Neural progenitor cell (in vitro differentiated cells): ENCODE measurements around the gene ROMO1.

Source experiments
- CTCF ChIP-seq: fragments of 200-600 bp; sonication (generic); IDR thresholded peaks from 2 replicates; pipeline ENCODE4 v1.5.1; 2017; ENCODE audit warnings: antibody characterized with exemption, mild to moderate bottlenecking
- EZH2 ChIP-seq: fragments of 200-600 bp; sonication (generic); IDR thresholded peaks from 2 replicates; pipeline ENCODE4 v1.6.1; 2017; ENCODE audit warnings: antibody characterized with exemption, mild to moderate bottlenecking, moderate library complexity
- EZH2phosphoT487 ChIP-seq: fragments of 200-600 bp; sonication (generic); IDR thresholded peaks from 2 replicates; pipeline ENCODE4 v1.6.1; 2017; ENCODE audit warnings: antibody characterized with exemption

GRCh38 chr20:35743693-35744491 lies 44.7 kb downstream of the ROMO1 start:
- no peak for TF ChIP-seq CTCF
- TF ChIP-seq EZH2 = no peak
- no peak for TF ChIP-seq EZH2phosphoT487
